Spleen (tissue), 7 donors: Measurements from ENCODE around the gene KCNMB1.

Experiments
- POLR2A ChIP-seq, 3 donors: fragments of 450-650 bp; IDR thresholded peaks; one replicate each; pipeline ENCODE4 v1.5.1; 2017; ENCODE audit warnings: antibody characterized with exemption in 3 of 3, mild to moderate bottlenecking in 1 of 3
- POLR2AphosphoS5 ChIP-seq, 3 donors: sonication (generic); formaldehyde crosslinking; IDR thresholded peaks; one replicate each; pipeline ENCODE4 v1.5.1; 2017; ENCODE audit warnings: antibody characterized with exemption in 3 of 3
- TF ChIP-seq, protein P1 (sequence below), 11 experiments: fragments of 200-600 bp in 7 of 11; fragments of 450-650 bp in 4 of 11; sonication (generic) in 4 of 11; IDR thresholded peaks in 8 of 11; conservative IDR thresholded peaks in 3 of 11; 1 replicate in 7 of 11; 2 replicates in 4 of 11; pipeline versions ENCODE4 v1.4.0 to v1.8.0; 2016 to 2021; ENCODE audit warnings: antibody characterized with exemption in 11 of 11, inconsistent platforms in 4 of 11, mild to moderate bottlenecking in 1 of 11
- donor health status: DM: no; HTN: no; CAD: no; lungs with moderate emphysema.
- donor health status: DM: no; HTN: no; CAD: no.
- donor health status: DM: no; HTN: no; CAD: no.

DNA sequence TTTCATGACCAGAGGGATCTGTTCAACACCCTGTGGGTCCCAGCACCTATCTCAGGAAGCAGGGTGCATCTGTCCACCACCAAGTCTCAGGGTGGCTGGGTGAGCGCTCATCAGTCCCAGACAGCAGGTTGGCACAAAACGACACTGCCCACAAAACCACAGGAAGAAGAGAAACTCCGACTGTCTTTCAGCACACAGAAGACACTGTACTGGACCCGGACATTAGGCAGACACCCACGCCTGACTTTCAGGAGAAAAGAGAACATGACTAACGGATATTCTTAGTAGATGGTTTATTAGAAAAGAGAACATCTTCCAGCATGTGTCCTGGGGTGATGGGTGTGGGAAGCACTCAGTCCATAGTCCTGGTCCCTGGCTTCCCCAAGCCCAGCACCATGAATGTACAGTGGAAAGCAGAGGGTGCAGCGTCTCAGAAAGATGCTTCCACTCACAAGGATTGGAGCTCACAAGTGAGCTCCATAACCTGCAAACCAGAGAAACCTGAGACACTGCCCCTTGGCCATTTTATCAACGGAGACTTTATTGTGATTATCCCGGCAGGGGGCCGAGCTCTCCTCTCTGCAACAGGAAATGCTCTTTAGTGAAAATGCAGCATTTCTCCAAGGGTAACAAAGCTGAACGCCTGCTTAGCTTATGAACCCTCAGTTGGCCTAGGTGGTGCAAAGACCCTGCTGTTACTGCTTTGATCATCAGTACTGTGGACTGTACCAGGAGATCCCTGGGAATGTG, 55.8 kb downstream of the KCNMB1 start:
- TF ChIP-seq, protein P1, sequence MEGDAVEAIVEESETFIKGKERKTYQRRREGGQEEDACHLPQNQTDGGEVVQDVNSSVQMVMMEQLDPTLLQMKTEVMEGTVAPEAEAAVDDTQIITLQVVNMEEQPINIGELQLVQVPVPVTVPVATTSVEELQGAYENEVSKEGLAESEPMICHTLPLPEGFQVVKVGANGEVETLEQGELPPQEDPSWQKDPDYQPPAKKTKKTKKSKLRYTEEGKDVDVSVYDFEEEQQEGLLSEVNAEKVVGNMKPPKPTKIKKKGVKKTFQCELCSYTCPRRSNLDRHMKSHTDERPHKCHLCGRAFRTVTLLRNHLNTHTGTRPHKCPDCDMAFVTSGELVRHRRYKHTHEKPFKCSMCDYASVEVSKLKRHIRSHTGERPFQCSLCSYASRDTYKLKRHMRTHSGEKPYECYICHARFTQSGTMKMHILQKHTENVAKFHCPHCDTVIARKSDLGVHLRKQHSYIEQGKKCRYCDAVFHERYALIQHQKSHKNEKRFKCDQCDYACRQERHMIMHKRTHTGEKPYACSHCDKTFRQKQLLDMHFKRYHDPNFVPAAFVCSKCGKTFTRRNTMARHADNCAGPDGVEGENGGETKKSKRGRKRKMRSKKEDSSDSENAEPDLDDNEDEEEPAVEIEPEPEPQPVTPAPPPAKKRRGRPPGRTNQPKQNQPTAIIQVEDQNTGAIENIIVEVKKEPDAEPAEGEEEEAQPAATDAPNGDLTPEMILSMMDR (IDR thresholded peaks at IDR 0.05 in 8 of 11, conservative IDR thresholded peaks at IDR 0.05 in 3 of 11), result no peak
- TF ChIP-seq POLR2A (IDR thresholded peaks at IDR 0.05), result no peak
- peak in 2 of 3 donors; percentile 48 to 64 for TF ChIP-seq POLR2AphosphoS5 (IDR thresholded peaks at IDR 0.05)
